GM23338 (cell line): ENCODE data around the gene HRK. TPM values are rescaled to one million over a fixed set of nuclear protein-coding genes. Genes with fewer than 3 reads are reported as not detected.

ENCODE experiments used
- CTCF ChIP-seq, 2 experiments: fragments of 200-600 bp in 1 of 2; sonication (generic) in 1 of 2; conservative IDR thresholded peaks; 2 replicates each; pipeline versions ENCODE4 v1.5.1 to v1.6.1; 2016 to 2017; ENCODE audit warnings: antibody characterized with exemption in 2 of 2, low read depth in 2 of 2, mild to moderate bottlenecking in 2 of 2, moderate library complexity in 1 of 2
- ETS1 ChIP-seq: IDR thresholded peaks from 2 replicates; pipeline ENCODE4 v1.6.1; 2016; ENCODE audit warnings: antibody characterized with exemption
- EZH2 ChIP-seq: fragments of 200-600 bp; sonication (generic); IDR thresholded peaks from one replicate; pipeline ENCODE4 v1.8.0; 2017; ENCODE audit warnings: antibody characterized with exemption, mild to moderate bottlenecking, low read depth; ENCODE audit not compliant: unreplicated experiment
- REST ChIP-seq: IDR thresholded peaks from one replicate; pipeline ENCODE4 v1.6.1; 2018; ENCODE audit warnings: antibody characterized with exemption; ENCODE audit not compliant: unreplicated experiment
- ZNF331 ChIP-seq: fragments of 250-450 bp; sonication (Bioruptor Pico); IDR thresholded peaks from 2 replicates; pipeline ENCODE4 v1.5.0; 2020; ENCODE audit warnings: low read depth, mild to moderate bottlenecking, moderate library complexity
- ZNF462 ChIP-seq: fragments of 250-450 bp; sonication (Bioruptor Pico); IDR thresholded peaks from 2 replicates; pipeline ENCODE4 v1.5.0; 2020; ENCODE audit warnings: mild to moderate bottlenecking, moderate library complexity
- polyA plus RNA-seq: library from polyadenylated mRNA; unstranded; fragments of >200 nt; fragmentation: Nextera tagmentation; extraction: Ambion mirVana; gene quantifications from 2 replicates; pipeline ENCODE4 v1.2.1, GENCODE V29; 2016
- total RNA-seq: library from RNA; depleted of rRNA; stranded (reverse); fragments of >200 nt; shearing (Covaris generic); gene quantifications from 2 replicates; pipeline ENCODE4 v1.2.3, GENCODE V29; 2014

Gene HRK
- total and polyA plus RNA-seq, 2 experiments from 2014 or later = 1.7 to 1.9 TPM

- TF ChIP-seq ZNF462 (CRISPR knock-in tag) (no peak), ZNF331 (CRISPR knock-in tag) (no peak), EZH2 (no peak), CTCF (conservative IDR thresholded peaks at IDR 0.05; ENCODE audit: low read depth in 2 of 2) (no peak), REST (no peak), ETS1 (no peak)
Observed at GRCh38 chr12:116864371-116865160, 16.7 kb downstream of the HRK start (continued).
